ENCODE data around the gene PLEKHA8. TPM values are rescaled to one million over a fixed set of nuclear protein-coding genes. Genes with fewer than 3 reads are reported as not detected.

Gene PLEKHA8
- total and polyA plus RNA-seq, 8 donors, result 9.8 to 19.2 (median 17.5) TPM

- Histone ChIP-seq H3K4me1 (peaks cover 16 to 36% of the 10 kb centered on the region in 2 donors), H3K9me3 (no peaks in the 10 kb centered on the region), H3K4me3 (no peak overlapping the region), H3K27me3 (no peaks in the 10 kb centered on the region), H3K27ac (no peak overlapping the region), H3K36me3 (no peaks in the 10 kb centered on the region)
- no peak for TF ChIP-seq CTCF (IDR thresholded peaks at IDR 0.05)
- intact Hi-C loops (cut with DNase I), result no loop called here
- ATAC-seq (no peak), DNase-seq (no peak)
Measured at GRCh38 chr7:30144657-30145306, 116.6 kb downstream of the PLEKHA8 start.

DNA sequence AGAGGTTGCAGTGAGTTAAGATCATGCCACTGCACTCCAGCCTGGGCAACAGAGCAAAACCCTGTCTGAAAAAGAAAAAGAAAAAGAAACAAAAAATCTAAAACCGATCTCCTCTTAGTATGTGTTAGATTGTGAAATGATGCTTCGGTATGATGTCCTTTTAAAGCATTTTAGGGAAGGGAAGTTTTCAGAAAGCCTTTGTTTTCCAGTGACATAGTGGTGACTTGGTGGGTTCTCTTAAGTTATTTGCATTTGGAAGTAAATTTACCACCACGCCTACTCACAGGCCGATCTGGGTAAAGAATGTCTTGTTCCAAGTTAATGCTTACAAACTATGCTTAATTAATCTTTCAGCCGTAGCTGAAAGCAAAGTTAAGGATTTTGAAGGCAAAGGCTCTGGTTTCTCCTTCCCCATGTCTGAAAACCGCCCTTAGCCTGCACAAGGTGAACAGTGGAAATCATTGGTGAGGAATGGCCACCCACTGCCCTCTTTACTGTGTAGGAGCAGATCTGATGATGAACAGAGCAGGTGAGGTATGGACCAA lies 117.3 kb downstream of the PLEKHA8 start:
- Histone ChIP-seq H3K27me3 (no peaks in the 10 kb centered on the region), H3K27ac (no peak overlapping the region), H3K4me3 (no peak overlapping the region), H3K9me3 (no peaks in the 10 kb centered on the region), H3K4me1 (peaks cover 16 to 36% of the 10 kb centered on the region in 2 donors), H3K36me3 (no peaks in the 10 kb centered on the region)
- ATAC-seq, result no peak
- TF ChIP-seq CTCF (IDR thresholded peaks at IDR 0.05), result no peak
- intact Hi-C loops (cut with DNase I), result no loop called here
- DNase-seq, result no peak

- DNase-seq (peak in 1 of 4 donors; percentile 34), ATAC-seq (no peak)
- no peak overlapping the region for H3K27ac ChIP-seq
- H3K9me3 ChIP-seq, result no peaks in the 10 kb centered on the region
- H3K4me1 ChIP-seq, result peaks cover 16 to 36% of the 10 kb centered on the region in 2 donors
- H3K27me3 ChIP-seq, result no peaks in the 10 kb centered on the region
- H3K4me3 ChIP-seq, result no peak overlapping the region
- intact Hi-C loops (cut with DNase I), result no loop called here
- no peaks in the 10 kb centered on the region for H3K36me3 ChIP-seq
- no peak for TF ChIP-seq CTCF (IDR thresholded peaks at IDR 0.05)
Measured at GRCh38 chr7:30146127-30146612, 118.0 kb downstream of the PLEKHA8 start.

DNA sequence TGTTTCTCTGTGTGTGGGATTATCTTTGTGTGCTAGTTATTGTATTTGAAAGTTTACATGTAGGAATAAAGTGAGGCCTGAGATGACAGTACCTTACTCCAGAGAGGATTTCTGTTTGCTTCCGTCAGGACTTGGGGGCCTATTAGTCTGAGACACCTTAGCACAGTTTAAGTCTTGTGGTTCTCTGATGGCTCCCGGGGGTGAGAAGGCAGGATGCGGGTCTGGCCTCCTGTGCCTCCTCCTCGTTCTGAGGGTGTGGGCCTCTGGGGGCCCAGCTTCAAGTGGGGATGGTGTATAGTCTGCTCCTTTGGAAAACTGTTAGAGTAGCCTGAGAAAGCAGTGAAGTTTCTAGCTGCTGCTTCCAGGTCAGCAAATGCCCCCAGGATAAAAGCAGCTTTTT lies 119.0 kb downstream of the PLEKHA8 start:
- DNase-seq (peak in 1 of 4 donors; percentile 26), ATAC-seq (no peak)
- Histone ChIP-seq H3K4me1 (peaks cover 10 to 34% of the 10 kb centered on the region in 2 donors), H3K36me3 (no peaks in the 10 kb centered on the region), H3K27ac (no peak overlapping the region), H3K9me3 (no peaks in the 10 kb centered on the region), H3K4me3 (no peak overlapping the region), H3K27me3 (no peaks in the 10 kb centered on the region)
- no peak for TF ChIP-seq CTCF (IDR thresholded peaks at IDR 0.05)
- intact Hi-C loops (cut with DNase I), result no loop called here

GRCh38 chr7:30147785-30148184 lies 119.6 kb downstream of the PLEKHA8 start:
- Histone ChIP-seq H3K36me3 (no peaks in the 10 kb centered on the region), H3K27me3 (no peaks in the 10 kb centered on the region), H3K4me1 (peaks cover 6 to 32% of the 10 kb centered on the region in 2 donors), H3K27ac (no peak overlapping the region), H3K4me3 (no peak overlapping the region), H3K9me3 (no peaks in the 10 kb centered on the region)
- TF ChIP-seq CTCF (IDR thresholded peaks at IDR 0.05), result no peak
- ATAC-seq (no peak), DNase-seq (no peak)
- intact Hi-C loops (cut with DNase I), result no loop called here

Data from left lung (tissue), 10 donors.